Activated CD8-positive, alpha-beta memory T cell treated with anti-CD3 and anti-CD28 coated beads, Interleukin-2, amount 50 U/mL, for 24 hours (primary cell): ENCODE data around the gene PBX3.

Source experiments
- DNase-seq: peaks from one replicate; pipeline ENCODE4 v3.0.0-alpha.2; 2020; ENCODE audit errors: extremely low read depth

The PBX3 gene

DNA sequence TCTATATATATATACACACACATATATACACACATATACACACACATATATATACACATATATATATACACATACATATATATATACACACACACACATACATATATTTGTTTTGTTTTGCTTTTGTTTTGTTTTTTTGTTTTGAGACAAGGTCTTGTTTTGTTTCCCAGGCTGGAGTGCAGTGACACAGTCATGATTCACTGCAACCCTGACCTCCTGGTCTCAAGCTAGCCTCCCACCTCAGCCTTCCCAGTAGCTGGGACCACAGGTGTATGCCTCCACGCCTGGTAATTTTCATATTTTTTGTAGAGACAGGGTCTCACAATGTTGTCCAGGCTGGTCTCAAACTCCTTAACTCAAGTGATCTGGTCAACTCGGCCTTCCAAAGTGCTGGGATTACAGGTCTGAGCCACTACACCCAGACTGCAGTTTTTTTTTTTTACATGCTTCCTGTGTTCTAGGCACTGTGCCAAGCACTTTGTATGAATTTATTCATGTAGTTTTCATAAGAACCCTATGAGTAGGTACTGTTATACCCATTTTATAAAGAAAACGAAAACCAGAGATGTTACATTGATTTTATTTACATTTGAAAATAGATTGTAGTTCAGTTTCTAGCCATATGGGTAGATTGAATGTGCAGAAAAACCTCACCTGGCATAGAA, 120.7 kb downstream of the PBX3 start:
- DNase-seq: no peak

DNA sequence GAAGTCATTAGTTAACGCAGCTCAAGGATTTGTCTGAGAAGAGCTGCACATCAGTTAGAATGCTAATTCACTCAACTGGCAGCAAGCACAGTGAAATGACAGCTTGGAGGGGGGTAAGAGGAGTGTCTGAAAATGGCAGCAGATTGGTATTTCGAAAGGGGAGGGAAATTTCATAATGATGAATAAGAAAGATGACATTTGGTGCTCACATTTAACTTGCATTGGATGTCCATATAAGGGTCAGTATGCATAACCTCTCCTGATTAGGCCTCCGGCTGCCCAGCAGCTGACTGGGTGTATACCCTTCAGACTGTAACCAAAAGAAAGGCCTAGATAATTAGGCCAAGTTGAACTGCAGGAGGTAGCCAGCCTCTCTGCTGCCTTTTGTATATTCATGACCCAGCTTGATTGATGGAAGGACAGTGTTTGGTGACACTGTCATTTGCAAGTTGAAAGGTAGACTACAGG, 131.0 kb downstream of the PBX3 start:
- no peak for DNase-seq

DNA sequence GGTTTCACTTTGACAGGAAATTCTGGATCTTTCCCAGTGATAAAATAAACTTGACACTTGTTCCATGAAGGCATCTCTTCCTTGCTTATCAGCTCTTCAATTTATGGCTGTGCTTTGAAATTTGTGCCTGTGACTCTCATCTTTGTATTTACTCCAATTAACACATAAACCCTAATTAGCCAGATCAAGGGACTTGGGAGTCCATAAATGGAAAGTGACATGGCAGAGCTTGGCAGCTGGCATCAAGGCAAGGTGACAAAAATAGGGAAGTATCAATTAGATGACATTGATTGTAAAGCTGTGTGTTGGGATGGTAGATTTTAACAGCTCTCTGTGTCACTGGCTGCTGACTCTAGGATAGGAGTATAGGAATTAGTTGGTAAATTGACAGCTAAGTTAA, 133.9 kb downstream of the PBX3 start:
- no peak for DNase-seq

DNA sequence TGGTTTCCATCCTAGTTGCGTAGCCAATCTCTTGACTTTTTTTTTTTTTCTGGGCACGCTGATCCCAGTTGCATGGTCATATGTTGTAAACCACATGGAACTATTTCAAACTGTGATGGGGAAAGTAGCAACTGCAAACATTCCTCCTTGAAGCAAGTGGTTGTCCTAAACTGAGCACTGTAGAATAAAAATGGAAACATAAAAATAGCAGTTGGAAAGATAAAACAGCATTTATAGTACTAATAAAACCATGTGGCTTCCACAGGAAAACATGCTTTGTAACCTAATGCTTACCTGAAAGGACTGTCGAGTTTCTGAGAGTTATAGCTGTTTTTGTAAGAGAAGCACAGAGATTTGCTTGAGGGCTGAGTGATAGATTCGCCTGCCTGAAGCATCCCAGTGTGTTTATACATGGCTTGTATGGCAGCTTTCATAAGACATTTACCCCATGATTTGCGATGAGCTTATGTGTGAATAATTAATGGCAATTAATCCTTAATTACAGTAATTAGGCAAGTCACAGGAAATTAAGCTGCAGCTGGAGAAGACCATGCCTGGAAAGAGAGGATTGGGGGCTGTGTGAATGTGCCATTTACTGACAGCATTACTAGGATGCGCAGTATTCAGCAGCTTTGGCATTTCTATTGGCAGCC, 136.5 kb downstream of the PBX3 start:
- DNase-seq: no peak

DNA sequence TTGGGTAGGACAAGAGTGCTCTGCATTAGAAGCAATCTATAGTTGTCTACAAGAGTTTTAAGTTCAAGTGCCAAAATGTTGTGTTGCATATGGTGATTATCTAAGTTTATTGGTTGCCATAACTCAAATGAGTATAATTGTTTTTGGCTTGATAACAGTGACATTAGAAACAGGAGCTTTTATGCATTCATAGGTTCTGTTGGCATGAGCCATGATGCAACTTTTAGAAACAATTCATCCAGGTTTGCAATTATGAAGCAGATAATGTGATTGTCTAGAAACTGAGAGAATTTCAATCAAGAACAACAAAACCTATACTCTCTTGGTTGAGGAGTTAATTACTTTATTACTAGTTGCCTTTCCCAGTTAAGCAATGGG, 137.0 kb downstream of the PBX3 start:
- no peak for DNase-seq

DNA sequence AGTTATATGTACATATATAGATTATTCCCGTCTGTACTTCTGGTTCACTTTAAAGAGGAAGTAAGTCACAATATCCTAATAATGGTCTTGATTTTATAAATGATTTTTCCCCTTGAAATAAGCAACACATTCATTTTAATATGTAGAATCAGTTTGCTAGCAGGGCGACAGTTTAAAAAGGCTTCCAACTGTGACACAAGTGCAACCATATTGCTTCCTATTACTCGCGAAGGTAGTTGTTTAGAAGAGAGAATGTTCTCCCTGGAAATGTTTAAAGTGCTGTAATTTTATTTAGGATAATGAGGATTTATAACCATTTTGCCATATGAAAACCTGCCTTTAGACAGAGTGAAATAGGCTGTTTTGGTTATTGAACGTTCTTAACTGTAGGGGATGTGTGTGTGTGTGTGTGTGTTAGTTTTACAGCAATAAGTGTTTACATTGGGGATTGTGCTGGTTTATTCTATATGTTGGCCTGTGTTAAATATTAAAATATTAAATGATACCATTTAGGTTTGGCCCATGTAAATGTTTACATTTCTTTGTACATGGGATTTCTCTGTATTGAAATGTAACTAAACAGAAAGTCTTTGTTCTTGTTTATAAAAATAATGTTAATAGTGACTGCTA, 138.3 kb downstream of the PBX3 start:
- DNase-seq: no peak

DNA sequence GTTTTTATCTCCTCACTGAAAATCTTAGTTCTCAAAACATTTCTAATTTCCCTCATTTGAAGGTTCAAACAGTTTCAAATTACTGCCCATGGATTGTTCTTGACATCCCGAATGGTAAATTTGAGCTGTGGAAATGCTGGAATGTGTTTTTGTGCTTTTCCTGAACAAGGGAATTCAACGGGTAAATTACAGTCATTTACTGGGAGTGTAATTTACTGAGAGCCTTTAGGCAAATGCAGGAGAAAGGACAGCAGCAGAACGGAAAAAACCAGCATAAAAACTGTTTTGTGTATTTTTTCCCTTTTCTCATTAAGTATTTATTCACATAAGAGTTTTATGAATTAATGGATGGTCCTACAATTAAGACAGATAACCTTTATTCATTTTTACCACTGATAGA, 139.2 kb downstream of the PBX3 start:
- DNase-seq: no peak

DNA sequence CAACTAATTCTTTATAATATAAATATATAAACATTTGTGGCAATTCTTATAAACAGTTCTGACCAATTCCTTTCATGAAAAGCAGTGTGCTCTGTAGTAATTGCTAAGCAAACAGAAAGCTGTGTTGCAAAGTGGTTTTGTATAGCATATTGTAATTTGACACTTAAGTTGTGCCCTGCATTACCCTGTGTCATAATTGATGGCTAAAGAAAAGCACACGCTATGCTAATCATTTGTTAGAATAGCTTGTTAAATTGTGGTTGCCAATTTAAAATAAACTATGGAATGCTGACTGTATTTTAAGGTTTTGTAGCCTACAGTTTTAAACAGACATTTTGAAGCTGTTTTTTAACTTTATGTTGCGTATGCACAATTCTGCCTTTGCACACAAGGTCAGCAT, 140.0 kb downstream of the PBX3 start:
- no peak for DNase-seq

DNA sequence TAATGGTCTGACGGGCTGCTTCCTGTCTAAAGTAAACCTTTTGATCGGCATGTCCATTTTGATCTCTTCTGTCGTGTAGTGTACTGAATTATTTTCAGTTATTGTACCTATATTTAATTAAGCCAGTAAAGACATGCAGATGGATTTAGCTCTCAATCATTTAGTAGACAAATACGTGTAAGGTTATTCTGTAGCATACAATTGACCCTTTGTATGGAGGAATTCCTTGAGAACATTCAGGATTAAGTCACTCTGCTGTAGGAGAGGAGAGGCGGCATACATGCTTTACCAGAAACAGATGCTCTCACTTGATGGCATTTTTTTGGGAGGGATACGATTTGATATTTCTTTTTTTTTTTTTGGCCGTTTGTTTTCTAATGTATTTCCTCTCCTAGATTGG, 141.0 kb downstream of the PBX3 start:
- DNase-seq: no peak

DNA sequence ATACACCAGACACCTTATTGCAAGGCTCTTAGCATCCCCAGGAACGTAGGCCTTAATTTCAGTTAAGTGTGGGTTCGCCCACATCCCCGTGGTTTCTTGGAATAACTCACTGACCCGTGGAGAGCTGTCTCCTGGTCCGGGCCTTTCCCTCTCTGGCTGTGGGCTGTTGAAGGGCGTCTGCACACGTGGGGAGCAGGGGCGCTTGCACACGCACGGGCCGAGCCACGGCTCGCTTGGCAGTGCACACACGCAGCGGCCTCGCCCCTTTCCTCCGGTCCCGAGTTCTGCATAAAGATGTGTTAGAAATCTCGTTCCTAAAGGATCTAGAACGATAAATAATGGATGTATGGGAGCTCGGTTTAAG, 141.9 kb downstream of the PBX3 start:
- no peak for DNase-seq

DNA sequence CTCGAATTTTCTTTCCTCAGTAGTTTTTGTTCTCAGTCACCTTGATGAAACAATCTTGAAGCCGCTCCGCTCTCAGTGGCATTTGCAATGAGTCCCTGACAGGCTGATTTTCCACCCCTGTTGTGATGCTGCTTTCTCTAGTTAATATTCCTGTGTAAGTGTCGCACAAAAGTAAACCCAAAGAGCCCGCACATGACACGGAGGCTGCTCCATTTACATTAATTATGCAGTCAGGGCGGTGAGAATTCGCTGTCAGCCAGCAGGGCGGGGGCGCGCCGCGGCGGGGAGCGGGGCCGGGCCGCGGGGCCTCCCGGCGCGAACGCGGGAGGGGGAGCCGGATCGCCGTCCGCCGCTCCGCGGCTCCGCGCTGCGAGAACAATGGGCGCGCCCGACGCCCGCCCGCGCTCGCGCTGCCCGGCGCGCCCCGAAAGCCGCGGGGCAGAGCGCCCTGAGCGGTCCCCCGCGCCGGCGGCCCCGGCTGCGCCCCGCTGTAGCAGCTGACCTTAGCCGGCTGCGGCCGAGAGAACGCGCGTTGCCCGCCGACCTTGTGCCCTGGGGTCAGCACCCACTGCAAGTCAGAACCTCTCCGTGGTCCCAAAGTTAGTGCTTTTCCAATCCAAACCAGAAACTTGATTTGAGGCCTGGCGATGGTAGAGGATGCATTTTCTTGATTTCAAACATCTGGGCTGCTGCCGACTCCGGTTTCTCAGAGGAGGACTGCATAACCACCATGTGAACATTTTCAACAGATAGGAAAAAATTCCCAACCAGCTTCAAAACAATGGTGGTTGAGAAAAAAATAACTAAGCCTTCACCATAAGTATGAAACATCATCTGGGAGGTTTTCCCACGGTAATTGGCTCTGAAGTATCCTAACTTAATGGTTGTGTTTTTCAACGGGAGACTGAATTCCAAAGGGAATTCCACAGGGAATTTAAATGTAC, 142.6 kb downstream of the PBX3 start:
- no peak for DNase-seq

DNA sequence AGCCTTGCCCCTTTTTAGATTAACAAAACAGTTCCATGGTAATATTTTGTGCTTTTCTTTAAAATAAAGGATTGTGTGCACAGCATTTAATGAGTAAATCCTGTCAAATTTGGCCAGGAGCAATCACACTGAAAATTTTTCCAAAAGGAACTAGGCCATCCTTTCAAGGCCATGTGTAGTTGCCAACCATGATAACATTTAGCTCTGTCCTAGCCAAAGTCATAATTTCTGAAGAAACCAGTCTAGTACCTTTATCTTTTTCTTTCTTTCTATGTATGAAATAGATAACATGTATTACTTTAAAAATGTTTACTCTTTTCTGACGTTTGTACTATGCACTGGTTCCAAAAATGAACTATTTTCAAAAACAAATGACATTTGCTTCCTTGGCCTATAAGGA, 143.7 kb downstream of the PBX3 start:
- DNase-seq: no peak

DNA sequence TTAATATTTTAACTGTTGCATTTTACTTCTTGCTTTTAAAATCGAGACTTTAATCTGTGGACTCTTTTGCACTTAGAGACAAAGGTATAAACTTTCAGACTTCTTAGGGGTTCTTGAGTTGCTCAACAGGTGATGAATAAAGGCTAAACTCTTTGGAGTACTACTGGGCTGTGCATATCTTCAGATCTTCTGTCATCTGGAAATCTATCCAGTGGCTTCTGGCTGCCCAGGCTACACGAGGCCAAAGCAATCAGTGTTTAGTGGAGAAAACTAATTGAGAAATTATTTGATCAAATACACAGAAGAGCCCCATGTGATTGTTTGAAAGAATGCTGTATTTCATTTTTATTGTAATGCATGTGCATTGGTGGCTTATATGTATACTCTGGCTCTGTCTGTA, 146.1 kb downstream of the PBX3 start:
- DNase-seq: no peak

DNA sequence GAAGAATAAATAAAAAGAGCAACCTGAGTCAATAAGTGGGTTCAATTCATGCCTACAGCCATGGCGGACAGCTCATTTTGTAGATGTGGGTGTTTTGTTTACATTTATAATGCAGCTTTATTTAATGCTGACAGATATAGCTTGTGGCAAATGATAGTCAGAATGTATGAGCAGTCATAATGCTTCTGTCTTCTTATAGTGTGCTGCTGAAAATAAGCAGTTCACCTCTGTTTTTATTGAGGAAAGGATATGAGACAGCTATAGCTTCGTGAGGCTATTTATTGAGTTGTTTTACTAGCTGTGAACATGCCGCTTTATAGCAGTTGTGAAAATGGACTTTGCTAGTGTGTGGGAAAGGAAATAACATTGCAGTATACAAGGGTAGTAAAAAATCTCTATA, 147.4 kb downstream of the PBX3 start:
- no peak for DNase-seq

DNA sequence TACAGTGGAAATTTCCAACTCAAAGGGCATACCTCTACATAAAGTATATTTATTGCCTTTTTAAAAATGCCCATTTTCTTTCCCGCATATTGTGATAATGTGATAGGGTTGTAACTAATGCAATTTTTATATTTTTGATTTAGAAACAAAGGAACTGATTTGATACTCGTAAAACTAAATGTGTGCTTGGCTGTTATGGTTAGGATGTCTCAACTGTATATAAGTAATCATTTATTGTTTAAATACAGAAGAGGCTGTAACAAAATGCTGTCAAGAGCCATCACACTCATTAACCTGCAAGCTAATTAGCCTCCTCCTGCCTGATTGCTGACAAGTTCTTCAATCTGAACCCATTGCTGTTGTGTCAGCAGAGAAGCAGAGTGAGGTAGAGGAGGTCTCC, 149.2 kb downstream of the PBX3 start:
- DNase-seq: no peak

DNA sequence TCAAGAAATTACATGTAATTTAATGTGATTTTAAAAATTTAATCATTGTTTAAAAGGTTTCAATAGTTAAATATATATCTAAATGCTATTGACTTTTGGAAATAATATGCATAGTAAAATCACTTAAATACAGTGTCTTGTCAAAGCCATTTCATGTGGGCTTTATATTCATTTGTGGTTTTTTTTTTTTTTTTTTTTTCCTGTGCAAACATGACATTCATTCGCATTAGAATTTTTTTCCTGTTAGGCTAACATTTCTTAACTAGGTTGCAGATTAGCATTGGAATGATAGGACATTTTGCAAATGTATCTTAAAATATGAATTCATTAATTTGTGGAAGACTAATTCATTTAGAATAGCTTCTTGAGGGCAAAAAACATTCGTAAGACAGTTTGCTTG, 149.8 kb downstream of the PBX3 start:
- DNase-seq: no peak

DNA sequence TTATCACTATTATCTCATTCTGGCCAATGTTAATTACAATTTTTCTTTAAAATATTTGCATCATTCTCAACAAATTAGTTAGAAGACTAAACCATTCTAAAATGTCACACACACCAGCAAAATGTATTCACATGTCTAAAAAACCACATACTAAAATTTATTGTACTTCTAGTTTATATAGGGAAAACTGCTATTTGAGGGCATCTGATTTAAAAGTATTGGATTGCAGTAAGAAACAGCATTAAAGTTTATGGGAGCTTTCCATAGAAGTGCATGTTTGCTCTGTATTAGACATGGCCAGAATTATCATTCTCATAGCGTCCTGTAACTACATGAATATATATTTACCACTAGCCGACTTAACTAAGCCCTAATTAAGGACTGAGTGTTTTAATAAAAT, 150.3 kb downstream of the PBX3 start:
- DNase-seq: no peak

DNA sequence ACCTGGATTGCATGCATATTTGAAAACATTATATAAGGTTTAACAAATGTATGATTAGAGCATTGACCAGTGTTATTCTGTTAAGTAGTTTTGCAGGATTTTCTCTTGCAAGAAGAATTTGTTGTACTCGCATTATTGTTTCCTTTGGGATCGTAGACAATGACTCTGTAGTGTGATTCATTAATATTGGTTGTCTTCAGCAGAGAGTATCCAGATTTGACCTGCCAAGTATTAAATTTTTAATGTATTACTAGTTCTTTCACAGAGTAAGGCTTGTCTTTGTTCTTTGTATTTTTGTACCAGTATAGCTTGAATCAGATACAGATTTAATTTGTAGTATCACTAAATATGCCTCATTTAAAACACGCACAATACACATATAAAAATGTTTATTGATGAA, 155.0 kb downstream of the PBX3 start:
- DNase-seq: no peak

DNA sequence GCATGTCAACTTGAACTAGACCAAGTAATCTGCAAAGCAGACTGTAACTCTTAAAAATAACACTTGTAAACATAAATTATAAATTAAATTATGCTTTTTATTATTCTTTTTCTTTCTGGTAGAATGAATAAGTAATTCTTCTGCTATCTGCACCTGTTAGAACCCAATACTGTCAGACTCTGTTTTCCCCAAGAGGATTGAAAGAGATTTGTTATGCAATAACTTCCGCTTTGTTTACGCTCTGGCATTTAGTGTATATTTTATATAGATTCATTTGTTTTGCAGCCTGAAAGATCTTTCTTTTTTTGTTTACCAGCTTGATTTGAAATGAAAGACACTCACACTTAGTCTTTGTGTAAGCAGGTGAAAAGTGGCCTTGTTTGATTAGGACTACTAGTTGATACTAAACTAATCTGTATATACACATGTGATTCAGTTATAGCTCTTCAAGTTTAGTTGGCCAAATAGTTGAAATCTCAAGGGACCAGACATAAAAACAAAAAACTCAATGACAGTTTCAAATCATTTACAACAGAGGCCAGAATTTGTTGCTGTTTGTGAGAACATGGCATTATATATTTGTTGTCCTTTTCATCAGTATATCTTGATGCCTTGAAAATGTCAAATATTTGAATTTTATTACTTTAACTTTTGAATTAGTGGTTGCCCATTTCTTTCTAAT, 155.8 kb downstream of the PBX3 start:
- DNase-seq: no peak

DNA sequence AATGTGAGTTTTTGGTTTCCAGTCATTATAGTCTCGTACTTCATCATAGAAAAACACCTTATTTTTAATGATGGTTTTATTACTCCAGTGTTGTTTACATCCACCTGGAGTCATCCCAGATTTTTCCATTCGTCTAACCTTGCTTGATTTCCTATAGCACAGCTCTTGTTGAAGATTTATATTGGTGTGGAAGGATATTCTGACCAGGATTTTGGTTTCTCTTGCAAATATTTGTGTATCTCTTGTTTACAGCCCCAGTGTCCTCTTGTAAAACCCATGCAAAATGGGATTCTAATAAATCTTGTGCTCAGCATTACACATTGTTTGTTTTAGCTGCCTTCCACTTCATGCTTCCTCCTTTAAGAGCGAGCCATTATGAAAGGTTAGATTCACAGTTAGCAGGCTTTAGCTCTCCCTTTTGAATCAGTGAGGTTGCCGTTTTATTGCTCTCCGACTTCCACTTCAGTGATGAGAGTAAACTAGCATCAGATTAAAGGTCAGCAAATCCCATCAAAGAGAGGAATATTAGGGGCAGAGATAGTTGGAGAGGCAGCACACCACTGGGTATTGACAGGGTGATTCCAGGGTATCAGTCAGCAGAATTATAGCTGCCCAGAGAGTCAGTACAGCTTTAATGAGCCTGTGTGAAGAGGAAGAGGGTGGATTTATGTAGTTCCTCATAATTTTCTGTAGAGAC, 157.1 kb downstream of the PBX3 start:
- DNase-seq: no peak

DNA sequence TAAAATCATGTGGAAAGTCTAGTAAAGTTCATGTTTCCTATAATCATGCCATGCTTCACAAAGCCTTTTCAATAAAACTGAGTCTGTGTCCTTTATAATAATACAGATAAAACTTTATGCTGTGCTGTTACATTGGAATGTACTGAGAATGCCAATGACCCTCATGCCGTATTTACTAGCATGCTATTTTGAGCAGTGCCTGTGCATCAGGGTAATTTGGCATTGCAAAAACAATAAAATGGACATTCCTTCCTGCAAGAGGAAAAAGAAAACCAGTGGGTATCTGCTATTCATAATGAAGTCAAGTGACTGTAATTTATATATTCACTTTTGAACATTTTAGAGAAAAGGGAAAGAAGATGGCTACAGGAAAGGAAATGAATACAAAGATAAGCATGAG, 159.0 kb downstream of the PBX3 start:
- DNase-seq: no peak
